GM21367 (cell line): ENCODE data around the gene CEP192.
"Not testable (repeated sequence)": the region's sequence is repeated elsewhere in the genome, so short reads cannot be mapped to it uniquely, and the experiment has no call there.

Experiments
- ATAC-seq: cut with Tn5 transposase; IDR thresholded peaks from one replicate; pipeline ENCODE4 v1.9.1; 2021; ENCODE audit not compliant: unreplicated experiment

CEP192 gene, protein sequence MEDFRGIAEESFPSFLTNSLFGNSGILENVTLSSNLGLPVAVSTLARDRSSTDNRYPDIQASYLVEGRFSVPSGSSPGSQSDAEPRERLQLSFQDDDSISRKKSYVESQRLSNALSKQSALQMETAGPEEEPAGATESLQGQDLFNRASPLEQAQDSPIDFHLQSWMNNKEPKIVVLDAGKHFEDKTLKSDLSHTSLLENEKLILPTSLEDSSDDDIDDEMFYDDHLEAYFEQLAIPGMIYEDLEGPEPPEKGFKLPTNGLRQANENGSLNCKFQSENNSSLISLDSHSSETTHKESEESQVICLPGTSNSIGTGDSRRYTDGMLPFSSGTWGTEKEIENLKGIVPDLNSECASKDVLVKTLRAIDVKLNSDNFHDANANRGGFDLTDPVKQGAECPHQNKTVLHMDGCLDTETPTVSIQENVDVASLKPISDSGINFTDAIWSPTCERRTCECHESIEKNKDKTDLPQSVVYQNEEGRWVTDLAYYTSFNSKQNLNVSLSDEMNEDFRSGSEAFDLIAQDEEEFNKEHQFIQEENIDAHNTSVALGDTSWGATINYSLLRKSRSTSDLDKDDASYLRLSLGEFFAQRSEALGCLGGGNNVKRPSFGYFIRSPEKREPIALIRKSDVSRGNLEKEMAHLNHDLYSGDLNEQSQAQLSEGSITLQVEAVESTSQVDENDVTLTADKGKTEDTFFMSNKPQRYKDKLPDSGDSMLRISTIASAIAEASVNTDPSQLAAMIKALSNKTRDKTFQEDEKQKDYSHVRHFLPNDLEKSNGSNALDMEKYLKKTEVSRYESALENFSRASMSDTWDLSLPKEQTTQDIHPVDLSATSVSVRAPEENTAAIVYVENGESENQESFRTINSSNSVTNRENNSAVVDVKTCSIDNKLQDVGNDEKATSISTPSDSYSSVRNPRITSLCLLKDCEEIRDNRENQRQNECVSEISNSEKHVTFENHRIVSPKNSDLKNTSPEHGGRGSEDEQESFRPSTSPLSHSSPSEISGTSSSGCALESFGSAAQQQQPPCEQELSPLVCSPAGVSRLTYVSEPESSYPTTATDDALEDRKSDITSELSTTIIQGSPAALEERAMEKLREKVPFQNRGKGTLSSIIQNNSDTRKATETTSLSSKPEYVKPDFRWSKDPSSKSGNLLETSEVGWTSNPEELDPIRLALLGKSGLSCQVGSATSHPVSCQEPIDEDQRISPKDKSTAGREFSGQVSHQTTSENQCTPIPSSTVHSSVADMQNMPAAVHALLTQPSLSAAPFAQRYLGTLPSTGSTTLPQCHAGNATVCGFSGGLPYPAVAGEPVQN (N-terminal part only)

DNA sequence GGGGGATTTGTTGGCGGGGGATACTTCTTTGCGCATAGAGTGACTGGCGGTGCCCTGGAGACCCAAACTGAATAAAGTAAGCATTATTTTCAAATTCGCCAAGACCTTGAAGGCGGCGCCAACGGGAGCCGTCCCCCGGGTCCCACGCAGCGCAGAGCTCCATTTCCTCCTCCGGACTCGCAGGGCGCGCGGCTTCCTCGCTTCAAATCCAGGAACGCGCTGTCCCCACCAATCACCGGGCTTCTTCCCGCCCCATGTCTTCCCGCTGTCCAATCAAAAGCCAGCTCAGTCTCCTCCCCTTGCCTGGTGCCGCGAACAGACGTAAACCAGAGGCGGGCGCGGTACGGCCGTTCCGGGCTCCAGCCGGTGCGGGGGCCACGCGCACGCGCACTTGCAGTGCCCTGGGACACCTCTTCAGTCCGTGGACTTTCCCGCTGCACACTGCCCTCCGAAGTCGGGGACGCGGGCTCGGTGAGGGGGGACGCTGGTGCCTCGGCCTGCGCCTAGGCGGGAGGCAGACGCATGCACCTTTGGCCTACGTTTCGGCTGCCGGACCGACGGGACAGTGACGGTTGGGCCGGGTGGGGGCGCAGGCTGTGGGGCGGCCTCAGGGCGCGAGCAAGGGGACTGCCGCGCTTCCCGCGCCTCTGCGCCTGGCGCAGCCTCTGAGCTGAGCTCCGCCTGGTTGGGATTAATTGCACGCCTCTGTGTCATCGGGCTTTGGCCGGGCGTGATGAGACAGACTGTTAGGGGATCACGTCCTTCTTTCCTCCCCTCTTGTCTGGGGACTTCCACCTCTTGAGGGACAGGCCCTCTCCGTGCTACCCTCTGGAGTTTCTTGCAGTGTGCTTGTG is at the start of gene CEP192:
Gene CEP192 (plus strand): TSS at position 396 of the 854 bp plus-strand sequence. CDS start 8,063 bp downstream, outside the sequence.
- ATAC-seq: peak; percentile 69

DNA sequence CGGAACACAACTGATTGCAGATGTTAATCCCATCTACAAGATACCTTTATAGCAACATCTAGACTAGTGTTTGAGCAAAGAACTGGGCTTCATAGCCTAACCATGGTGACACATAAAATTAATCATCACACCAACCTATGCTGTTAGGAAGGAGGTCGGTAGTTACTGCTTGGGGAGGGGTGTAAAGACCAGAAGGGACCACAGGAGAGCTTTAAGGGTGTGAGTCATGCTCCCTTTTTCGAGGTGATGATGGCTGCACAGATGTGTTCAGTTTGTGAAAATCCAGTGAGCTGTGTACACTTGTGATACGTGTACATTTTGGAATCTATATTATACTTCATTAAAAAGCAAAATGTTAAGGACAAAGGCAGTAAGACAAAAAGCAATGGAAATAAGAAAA is 47.9 kb upstream of the CEP192 start:
- no peak for ATAC-seq

DNA sequence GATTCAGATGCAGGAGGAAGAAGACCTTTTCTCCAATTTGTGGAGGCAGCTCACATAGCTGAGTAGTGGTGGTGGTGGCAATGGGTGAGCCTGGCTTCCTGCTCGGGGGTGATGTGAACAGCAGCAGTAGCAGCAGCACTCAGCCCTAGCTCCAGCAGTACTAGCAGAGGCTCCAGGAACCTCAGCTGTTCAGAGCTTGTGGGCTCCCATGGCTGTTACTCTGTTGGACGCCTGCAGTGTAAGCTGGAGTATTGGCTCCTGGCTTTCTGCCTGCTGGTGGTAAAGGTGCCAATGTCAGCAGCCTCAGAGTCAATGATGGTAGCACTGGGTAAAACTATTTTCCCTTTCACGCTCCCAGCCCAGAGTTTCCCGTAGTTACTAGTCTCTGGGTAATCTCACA is 46.5 kb upstream of the CEP192 start:
- no peak for ATAC-seq

DNA sequence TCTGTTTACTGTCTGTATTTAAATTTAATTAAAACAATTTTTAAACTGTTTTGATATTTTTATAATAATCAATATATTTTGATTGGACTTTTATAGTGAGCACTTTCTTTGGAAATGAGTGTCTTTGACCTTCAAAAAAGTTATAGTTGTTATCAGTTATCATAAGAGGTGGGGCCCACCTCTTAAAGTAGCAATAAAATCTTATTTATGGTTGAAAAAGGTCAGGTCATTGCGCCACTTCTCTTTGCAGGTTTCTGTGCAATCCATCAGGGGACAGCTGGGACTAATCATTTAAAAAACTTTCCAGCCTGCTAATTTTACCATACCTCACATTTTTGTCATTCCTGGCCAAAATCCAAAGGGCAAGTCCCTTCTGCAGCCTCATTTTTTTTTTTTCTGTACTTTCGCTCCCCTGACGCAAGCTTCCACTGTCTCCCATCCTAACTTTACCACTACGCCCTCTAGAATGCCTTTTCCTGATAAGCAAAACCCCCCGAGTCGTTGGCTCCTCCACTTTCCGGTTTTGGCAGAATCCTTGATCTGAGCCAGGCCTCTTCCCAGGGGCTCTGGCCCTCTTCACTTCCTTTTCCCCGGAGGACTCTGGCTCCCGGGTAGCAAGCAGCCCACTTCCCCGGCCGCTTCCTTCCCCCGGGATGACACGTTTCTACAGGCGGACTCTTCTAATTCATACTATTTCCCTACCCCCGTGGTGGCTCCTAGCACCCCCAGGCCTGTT is 44.4 kb upstream of the CEP192 start:
- no peak for ATAC-seq

DNA sequence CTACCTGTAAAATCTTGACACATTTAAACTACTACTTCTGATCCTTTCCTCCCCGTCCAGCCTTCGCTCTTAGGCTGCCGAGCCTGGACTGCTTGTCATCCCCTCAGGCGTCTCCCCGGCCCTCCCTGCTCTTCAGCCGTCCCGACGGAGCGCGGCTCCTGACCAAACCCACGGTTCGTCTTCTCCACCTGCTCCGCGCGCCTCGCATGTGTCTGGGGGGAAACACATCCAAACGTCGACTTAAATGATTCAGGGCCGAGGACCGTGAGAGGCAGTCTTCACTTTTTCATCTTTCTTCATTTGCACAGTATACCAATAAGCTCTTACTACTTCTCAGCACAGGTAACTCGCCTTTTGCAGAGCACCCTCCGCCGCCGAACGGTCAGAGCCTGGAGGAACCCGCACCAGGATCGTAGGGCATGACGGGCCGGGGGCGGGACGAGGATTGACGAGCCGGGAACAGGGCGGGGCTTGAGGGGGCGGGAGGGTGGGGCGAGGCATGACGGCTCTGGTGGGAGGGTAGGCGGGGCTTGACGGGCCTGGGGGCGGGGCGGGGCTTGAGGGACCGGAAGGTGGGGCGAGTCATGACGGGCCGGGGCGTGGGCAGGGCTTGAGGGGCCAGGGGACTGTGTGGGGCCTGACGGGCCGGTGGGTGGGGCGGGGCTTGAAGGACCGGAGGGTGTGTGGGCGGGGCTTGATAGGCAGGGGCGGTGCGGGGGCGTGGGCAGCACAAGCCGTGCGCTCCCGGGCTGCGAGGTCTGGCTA is 43.7 kb upstream of the CEP192 start, which contains the start of gene SEH1L:
Gene SEH1L (plus strand): TSS at position 727 of the 765 bp plus-strand sequence. CDS start 111 bp downstream, outside the sequence.
- peak; percentile 57 for ATAC-seq

DNA sequence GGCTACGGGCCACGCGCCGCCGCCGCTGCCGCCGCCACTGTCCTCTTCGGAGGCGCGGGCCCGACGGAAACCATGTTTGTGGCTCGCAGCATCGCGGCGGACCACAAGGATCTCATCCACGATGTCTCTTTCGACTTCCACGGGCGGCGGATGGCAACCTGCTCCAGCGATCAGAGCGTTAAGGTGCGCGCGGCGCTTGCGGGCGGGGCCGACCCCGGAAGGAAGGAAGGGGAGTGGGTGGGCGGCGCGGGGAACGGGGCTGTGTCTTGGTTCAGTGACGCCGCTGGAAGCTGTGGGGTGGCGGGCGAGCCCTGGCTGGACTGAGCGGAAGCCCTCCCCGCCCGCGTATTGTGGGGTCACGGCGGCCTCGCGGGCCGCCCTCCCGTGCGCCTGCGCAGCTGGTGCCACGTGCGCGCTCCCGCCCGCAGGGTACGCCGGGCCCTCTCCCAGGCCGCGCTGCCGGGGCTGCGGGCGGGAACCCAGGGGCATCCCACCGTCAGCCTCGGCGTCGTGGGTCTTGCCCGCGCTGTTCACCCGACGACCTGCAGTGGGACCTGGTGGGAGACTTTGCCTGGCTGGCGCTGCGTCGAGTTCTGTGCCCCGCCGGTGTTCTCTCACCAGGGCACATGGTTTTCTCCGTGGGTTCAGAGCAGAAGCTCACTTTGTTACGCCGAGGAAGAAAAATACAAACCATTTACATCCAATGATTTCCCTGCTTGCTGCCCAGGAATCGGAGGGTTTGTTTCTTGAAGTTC is 42.9 kb upstream of the CEP192 start:
- ATAC-seq: peak; percentile 60

DNA sequence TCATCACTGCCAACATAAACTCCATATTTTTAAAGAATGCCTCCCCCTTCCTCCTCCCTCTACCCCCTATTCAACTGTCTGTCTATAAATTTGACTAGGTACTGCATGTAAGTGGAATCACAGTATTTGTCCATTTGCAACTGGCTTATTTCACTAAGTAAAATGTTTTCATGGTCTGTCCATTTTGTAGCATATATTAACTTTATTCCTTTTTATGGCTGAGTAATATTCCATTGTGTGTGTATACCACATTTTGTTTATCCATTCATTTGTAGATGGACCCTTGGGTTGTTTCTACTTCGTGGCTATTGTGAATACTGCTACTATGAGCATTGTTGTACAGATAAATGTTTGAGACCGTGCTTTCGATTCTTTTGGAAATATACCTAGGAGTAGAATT is 32.7 kb upstream of the CEP192 start:
- ATAC-seq: no peak

DNA sequence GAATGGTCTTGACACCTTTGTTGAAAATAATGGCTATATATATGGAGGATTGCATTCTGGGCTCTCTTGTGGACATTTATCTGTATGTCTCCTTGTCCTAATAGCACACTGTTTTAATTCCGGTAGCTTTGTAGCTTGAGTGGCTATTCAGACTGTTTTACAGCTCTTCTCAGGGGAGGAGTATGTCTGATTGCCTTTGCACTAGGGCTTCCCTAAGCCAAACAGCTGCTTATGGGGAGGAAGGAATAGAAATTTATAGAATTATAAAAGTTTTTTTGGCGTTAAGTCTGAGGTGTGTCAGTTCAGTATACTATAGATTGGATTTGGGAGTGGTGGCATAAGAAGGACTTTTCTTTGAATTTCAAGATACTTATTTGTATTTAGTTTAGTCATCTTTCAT is 30.8 kb upstream of the CEP192 start:
- no peak for ATAC-seq

DNA sequence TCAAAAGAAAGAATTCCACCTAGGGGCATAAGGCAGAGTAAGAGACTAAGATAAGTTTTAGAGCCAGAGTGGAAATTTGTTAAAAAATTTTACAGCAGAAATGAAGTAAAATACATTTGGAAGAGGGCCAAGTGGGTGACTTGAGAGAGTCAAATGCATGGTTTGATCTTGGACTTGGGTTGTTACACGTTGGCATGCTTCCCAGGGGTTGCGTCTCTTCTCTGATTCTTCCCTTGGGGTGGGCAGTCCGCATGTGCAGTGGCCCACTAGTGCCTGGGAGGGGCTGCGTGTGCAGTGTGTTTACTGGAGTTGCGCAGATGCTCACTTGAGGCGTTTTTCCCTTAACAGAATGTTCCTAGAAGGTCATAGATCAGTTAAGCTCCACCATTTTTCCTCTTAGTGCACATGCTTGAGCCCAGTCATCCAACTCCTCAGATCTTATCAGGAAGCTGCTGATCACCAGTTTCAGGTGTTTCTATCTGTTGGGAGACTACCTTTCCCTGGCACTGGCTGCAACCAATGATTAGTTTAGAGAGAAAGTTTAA is 30.2 kb upstream of the CEP192 start:
- ATAC-seq: no peak

DNA sequence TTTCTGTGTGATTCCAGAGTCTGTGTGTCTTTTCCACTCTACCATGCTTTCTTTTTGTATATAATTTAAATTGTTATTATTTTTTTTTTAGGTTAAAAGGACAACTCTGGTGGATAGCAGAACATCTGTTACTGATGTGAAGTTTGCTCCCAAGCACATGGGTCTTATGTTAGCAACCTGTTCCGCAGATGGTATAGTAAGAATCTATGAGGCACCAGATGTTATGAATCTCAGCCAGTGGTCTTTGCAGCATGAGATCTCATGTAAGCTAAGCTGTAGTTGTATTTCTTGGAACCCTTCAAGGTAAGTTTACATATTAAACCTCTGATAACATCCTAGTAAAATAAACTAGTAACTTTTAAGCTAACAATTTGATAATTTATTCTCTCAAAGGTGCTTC is 28.1 kb upstream of the CEP192 start:
- no peak for ATAC-seq

DNA sequence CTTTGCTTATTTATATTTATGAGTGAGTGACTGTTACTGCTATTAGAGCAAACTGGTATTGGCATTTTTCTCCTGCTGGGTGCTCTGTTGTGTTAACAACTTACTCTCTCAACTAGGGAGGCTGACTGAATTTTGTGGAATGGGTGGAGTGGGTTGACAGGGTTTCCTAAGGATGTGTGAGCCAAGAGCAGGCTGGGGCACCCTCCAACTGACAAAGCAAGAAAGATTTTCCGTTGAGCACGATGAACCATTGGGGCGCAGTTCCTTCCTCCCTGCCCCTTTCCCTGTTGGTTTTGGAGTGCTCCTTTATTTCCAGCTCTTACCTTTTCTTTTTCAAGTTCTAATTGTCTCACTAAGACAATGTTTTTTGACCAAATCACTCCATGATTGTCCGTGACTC is 23.0 kb upstream of the CEP192 start:
- no peak for ATAC-seq

DNA sequence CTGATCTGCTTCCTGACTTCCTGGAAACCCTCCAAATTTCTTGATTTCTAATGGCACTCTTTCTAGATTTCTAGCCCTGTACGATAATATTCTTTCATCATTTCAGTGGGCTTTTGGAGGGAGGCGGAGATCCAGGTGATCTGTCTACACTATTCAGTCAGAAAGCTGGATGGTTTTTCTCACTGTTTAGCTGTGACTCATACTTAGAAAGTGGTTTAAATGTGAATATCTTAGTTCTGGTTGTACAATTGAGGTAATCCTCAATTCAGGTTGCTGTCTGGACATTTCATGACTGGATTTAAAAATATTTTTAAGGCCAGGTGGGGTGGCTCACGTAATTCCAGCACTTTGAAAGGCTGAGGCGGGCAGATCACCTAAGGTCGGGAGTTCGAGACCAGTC is 22.5 kb upstream of the CEP192 start:
- ATAC-seq: no peak

DNA sequence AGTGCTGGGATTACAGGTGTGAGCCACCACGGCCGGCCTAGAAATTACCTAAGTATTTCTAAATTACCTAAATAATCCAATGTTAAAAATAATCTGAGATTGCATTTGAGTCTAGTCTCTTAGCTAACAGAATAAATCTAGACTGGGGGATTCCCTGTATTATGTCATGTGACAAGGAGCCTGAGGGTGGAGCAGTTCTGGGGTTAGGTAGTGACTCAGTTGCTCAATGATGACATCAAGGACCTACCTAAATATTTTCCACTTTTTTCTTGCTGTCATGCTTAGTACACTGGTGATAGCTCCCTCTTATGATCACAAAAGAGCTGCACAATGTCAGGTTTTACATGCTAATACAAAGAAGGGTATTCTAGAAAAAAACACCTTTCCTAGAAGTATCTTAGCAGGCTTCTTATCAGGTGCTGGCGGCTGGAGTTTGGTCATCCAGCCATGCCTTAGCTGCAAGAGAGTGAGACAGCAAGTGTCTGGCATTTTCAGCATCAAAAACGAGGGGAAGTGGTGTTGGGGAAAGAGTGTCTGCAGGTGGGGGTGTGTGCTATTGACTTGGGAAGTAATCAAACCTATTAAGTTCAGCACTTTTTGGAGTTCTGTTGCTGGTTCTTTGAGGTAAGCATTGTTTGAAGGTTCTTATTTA is 17.5 kb upstream of the CEP192 start:
- no peak for ATAC-seq

DNA sequence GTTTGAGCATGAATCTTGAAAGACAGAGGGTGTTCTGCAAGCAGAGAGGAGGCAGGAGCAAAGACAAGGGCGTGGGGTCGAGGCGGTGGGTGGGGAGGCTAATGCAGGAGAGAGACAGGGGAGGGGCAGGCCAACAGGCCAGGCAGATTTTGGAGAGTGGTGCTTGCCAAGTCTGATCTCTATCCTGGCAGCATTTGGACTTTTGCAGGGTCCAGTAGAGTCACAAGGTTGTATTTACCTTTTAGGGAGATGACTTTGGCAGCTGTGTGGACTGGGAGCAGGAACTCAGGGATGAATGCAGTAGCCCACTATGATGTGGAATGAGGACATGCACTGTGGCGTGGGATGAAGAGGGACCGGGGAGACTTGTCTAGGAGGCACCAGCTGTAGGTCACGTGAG is 15.7 kb upstream of the CEP192 start:
- no peak for ATAC-seq

DNA sequence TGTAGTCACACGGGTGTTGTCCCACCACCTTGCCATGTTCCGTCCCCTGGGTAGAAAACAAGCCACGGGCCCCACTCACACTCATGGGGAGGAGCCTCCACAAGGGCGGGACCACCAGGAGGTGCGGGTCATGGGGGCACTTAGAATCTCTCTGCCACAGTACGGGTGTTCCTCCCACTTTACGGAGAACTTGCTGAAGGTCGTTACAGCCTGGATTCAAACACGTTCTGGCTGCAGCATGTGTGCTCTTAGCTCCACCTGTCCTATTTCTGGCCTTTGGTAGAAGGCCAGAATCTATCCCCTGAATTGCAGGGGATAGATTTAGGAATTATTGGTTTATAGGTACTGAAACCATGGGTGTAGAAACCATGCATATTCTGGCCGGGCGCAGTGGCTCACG is 14.9 kb upstream of the CEP192 start:
- no peak for ATAC-seq

DNA sequence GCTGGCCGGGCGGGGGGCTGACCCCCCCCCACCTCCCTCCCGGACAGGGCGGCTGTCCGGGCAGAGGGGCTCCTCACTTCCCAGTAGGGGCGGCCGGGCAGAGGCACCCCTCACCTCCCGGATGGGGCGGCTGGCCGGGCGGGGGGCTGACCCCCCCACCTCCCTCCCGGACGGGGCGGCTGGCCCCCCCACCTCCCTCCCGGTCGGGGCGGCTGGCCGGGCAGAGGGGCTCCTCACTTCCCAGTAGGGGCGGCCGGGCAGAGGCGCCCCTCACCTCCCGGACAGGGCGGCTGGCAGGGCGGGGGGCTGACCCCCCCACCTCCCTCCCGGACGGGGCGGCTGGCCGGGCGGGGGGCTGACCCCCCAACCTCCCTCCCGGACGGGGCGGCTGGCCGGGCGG is 11.1 kb upstream of the CEP192 start:
- not testable (repeated sequence) for ATAC-seq
